Vagina (tissue), 2 donors: ENCODE measurements around the gene SIRT2. TPM values are rescaled to one million over a fixed set of nuclear protein-coding genes. Genes with fewer than 3 reads are reported as not detected.

Experiments used
- DNase-seq, 2 donors: peaks; one replicate each; pipeline ENCODE4 v3.0.0-alpha.2; 2017; ENCODE audit errors: extremely low spot score in 2 of 2
- H3K27ac ChIP-seq: fragments of 200-600 bp; sonication (generic); one replicate; pipeline ENCODE4 v1.5.1; 2019
- H3K27me3 ChIP-seq: fragments of 200-600 bp; sonication (generic); one replicate; pipeline ENCODE4 v1.5.1; 2019
- H3K36me3 ChIP-seq, 2 donors: fragments of 200-600 bp; sonication (generic); one replicate each; pipeline ENCODE4 v1.5.1; 2017 to 2019
- H3K4me1 ChIP-seq: fragments of 200-600 bp; sonication (generic); one replicate; pipeline ENCODE4 v1.5.1; 2019
- H3K4me3 ChIP-seq, 2 donors: fragments of 200-600 bp; sonication (generic); 1 replicate in 1 of 2; 2 replicates in 1 of 2; pipeline ENCODE4 v1.5.1; 2016 to 2019
- H3K9me3 ChIP-seq: fragments of 200-600 bp; sonication (generic); one replicate; pipeline ENCODE4 v1.5.1; 2019
- POLR2A ChIP-seq, 2 donors: fragments of 450-650 bp; IDR thresholded peaks; one replicate each; pipeline ENCODE4 v1.6.1; 2017; ENCODE audit warnings: antibody characterized with exemption in 2 of 2, mild to moderate bottlenecking in 2 of 2, moderate library complexity in 2 of 2
- POLR2AphosphoS5 ChIP-seq, 2 donors: sonication (generic); formaldehyde crosslinking; IDR thresholded peaks; one replicate each; pipeline ENCODE4 v1.9.0; 2017; ENCODE audit warnings: antibody characterized with exemption in 2 of 2, mild to moderate bottlenecking in 2 of 2, low read depth in 1 of 2; ENCODE audit not compliant: insufficient read depth in 1 of 2
- intact Hi-C: fragments of 100-400 bp; cut with DNase I; formaldehyde crosslinking; loops from one replicate; pipeline ENCODE4 v1.15.1; 2023
- total RNA-seq: library from RNA; depleted of rRNA; stranded (reverse); fragments of >200 nt; gene quantifications from one replicate; pipeline ENCODE4 v1.2.3, GENCODE V29; 2016
- TF ChIP-seq, protein P1 (sequence below), 3 experiments: fragments of 450-650 bp in 2 of 3; fragments of 200-600 bp in 1 of 3; sonication (generic) in 1 of 3; IDR thresholded peaks; one replicate each; pipeline ENCODE4 v1.5.1; 2017 to 2019; ENCODE audit warnings: antibody characterized with exemption in 3 of 3, mild to moderate bottlenecking in 2 of 3, moderate library complexity in 2 of 3

SIRT2 gene
- total RNA-seq, 1 donor from 2014 or later: 51.6 TPM

GRCh38 chr19:38880076-38880881 lies 19.1 kb downstream of the SIRT2 start:
- Histone ChIP-seq H3K36me3 (peaks cover 0 to 30% of the 10 kb centered on the region in 2 donors), H3K27ac (no peak overlapping the region), H3K27me3 (no peaks in the 10 kb centered on the region), H3K4me1 (peaks cover 6% of the 10 kb centered on the region), H3K9me3 (no peaks in the 10 kb centered on the region), H3K4me3 (no peak overlapping the region)
- DNase-seq: no peak
- TF ChIP-seq, protein P1, sequence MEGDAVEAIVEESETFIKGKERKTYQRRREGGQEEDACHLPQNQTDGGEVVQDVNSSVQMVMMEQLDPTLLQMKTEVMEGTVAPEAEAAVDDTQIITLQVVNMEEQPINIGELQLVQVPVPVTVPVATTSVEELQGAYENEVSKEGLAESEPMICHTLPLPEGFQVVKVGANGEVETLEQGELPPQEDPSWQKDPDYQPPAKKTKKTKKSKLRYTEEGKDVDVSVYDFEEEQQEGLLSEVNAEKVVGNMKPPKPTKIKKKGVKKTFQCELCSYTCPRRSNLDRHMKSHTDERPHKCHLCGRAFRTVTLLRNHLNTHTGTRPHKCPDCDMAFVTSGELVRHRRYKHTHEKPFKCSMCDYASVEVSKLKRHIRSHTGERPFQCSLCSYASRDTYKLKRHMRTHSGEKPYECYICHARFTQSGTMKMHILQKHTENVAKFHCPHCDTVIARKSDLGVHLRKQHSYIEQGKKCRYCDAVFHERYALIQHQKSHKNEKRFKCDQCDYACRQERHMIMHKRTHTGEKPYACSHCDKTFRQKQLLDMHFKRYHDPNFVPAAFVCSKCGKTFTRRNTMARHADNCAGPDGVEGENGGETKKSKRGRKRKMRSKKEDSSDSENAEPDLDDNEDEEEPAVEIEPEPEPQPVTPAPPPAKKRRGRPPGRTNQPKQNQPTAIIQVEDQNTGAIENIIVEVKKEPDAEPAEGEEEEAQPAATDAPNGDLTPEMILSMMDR (IDR thresholded peaks at IDR 0.05): no peak
- TF ChIP-seq POLR2A (IDR thresholded peaks at IDR 0.05): no peak
- TF ChIP-seq POLR2AphosphoS5 (IDR thresholded peaks at IDR 0.05; ENCODE audit: insufficient read depth in 1 of 2, low read depth in 1 of 2): no peak
- intact Hi-C loops: no loop called here

- H3K4me1 ChIP-seq: peaks cover 6% of the 10 kb centered on the region
- peak in 1 of 2 donors; percentile 85 for DNase-seq
- no peaks in the 10 kb centered on the region for H3K9me3 ChIP-seq
- H3K4me3 ChIP-seq: no peak overlapping the region
- H3K27ac ChIP-seq: no peak overlapping the region
- peaks cover 0 to 30% of the 10 kb centered on the region in 2 donors for H3K36me3 ChIP-seq
- TF ChIP-seq POLR2A (IDR thresholded peaks at IDR 0.05): no peak
- no peak for TF ChIP-seq POLR2AphosphoS5 (IDR thresholded peaks at IDR 0.05; ENCODE audit: insufficient read depth in 1 of 2, low read depth in 1 of 2)
- TF ChIP-seq, protein P1 (IDR thresholded peaks at IDR 0.05): no peak
- intact Hi-C loops: no loop called here
- H3K27me3 ChIP-seq: no peaks in the 10 kb centered on the region
Measured at GRCh38 chr19:38879400-38879751, 20.0 kb downstream of the SIRT2 start.

DNA sequence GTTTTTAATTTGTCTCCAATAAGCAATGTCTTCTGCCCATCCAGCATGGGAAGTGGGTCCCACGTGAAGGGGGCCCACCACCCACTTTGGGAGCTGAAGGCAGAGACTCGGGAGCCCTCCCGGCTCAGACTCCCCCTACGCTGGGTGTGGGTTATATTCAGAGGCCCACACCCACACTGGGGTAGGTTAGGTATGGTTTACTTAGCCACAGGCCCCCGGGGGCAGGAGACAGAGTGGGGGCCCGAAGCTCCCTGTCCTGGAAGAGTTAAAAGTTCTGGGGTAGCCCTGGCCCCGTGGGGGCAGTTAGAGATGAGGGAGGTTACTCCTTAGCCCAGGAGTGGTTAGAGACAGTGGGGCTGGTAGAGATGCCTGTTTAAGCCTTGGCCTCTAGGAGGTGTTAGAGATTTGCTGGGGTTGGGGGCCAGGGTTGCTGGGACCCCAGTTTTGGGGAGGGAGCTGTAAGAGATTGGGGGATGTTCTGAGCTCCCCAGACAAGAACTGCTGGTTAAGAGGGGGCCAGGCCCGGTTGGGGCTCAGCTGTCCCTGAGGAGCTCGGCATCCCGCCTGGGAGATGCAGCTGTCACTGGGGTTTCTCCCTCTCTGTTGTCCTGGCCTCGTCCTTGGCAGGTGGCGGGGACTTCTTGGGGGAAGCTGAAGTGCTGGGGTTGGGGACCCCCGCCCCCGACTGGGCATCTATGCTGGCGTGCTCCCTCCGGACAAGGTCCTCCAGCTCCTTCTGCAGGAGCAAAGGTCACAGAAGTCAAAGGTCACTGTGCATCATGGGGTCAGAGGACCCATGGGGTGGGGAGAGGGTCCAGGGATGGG lies 20.6 kb downstream of the SIRT2 start:
- intact Hi-C loops: no loop called here
- Histone ChIP-seq H3K36me3 (peaks cover 0 to 26% of the 10 kb centered on the region in 2 donors), H3K4me1 (peaks cover 6% of the 10 kb centered on the region), H3K9me3 (no peaks in the 10 kb centered on the region), H3K27me3 (no peaks in the 10 kb centered on the region), H3K4me3 (no peak overlapping the region), H3K27ac (peak overlapping the region; percentile 45)
- TF ChIP-seq POLR2A (IDR thresholded peaks at IDR 0.05) (no peak), POLR2AphosphoS5 (IDR thresholded peaks at IDR 0.05; ENCODE audit: insufficient read depth in 1 of 2, low read depth in 1 of 2) (no peak)
- TF ChIP-seq, protein P1 (IDR thresholded peaks at IDR 0.05): no peak
- no peak for DNase-seq

- H3K27ac ChIP-seq: peak within 1 kb of the TSS; percentile 45
- TF ChIP-seq, protein P1 (IDR thresholded peaks at IDR 0.05): no peak
- TF ChIP-seq POLR2AphosphoS5 (IDR thresholded peaks at IDR 0.05; ENCODE audit: insufficient read depth in 1 of 2, low read depth in 1 of 2): peak in 1 of 2 donors; percentile 30
- intact Hi-C loops: no loop called here
- no peaks in the 10 kb centered on the region for H3K27me3 ChIP-seq
- peaks cover 6% of the 10 kb centered on the region for H3K4me1 ChIP-seq
- no peaks in the 10 kb centered on the region for H3K9me3 ChIP-seq
- no peak within 1 kb of the TSS for H3K4me3 ChIP-seq
- DNase-seq: no peak
- peaks cover 0 to 20% of the 10 kb centered on the region in 2 donors for H3K36me3 ChIP-seq
Measured at GRCh38 chr19:38877781-38878574, 21.4 kb downstream of the SIRT2 start, which contains the start of gene RINL. TSS of gene RINL (minus strand) at chr19:38878275. CDS start at chr19:38876742, 1,533 bp downstream.
